NCI-H526 treated with DMSO at 0.1 percent for 48 hours (cell line): ENCODE results near the gene VKORC1L1.
"Not testable (repeated sequence)": the region's sequence is repeated elsewhere in the genome, so short reads cannot be mapped to it uniquely, and the experiment has no call there.

Experiments
- DNase-seq: peaks from one replicate; lab custom pipeline; 2025; lab: John Stamatoyannopoulos, UW

The VKORC1L1 gene

GRCh38 chr7:65885533-65885932 lies 12.7 kb downstream of the VKORC1L1 start:
- not testable (repeated sequence) for DNase-seq

- DNase-seq: not testable (repeated sequence)
Observed at GRCh38 chr7:65888434-65889156, 15.7 kb downstream of the VKORC1L1 start.

GRCh38 chr7:65889722-65890121 lies 16.8 kb downstream of the VKORC1L1 start:
- not testable (repeated sequence) for DNase-seq

GRCh38 chr7:65892161-65892560 lies 19.3 kb downstream of the VKORC1L1 start:
- no peak for DNase-seq

GRCh38 chr7:65892835-65893234 lies 20.0 kb downstream of the VKORC1L1 start:
- no peak for DNase-seq

- DNase-seq: no peak
Observed at GRCh38 chr7:65896279-65896870, 23.5 kb downstream of the VKORC1L1 start.

- not testable (repeated sequence) for DNase-seq
Observed at GRCh38 chr7:65897289-65897688, 24.4 kb downstream of the VKORC1L1 start.

- not testable (repeated sequence) for DNase-seq
Observed at GRCh38 chr7:65898677-65899447, 26.0 kb downstream of the VKORC1L1 start.

GRCh38 chr7:65902306-65902705 lies 29.4 kb downstream of the VKORC1L1 start:
- DNase-seq: no peak

- DNase-seq: no peak
Observed at GRCh38 chr7:65907501-65908198, 34.8 kb downstream of the VKORC1L1 start.

- DNase-seq: no peak
Observed at GRCh38 chr7:65910237-65910636, 37.4 kb downstream of the VKORC1L1 start.

- DNase-seq: no peak
Observed at GRCh38 chr7:65912237-65912636, 39.4 kb downstream of the VKORC1L1 start.

GRCh38 chr7:65915921-65916657 lies 43.2 kb downstream of the VKORC1L1 start:
- no peak for DNase-seq

- DNase-seq: no peak
Observed at GRCh38 chr7:65923316-65923715, 50.4 kb downstream of the VKORC1L1 start.

GRCh38 chr7:65924193-65924592 lies 51.3 kb downstream of the VKORC1L1 start:
- no peak for DNase-seq

GRCh38 chr7:65925040-65925439 lies 52.2 kb downstream of the VKORC1L1 start:
- no peak for DNase-seq

GRCh38 chr7:65926588-65926987 lies 53.7 kb downstream of the VKORC1L1 start:
- DNase-seq: no peak

- DNase-seq: no peak
Observed at GRCh38 chr7:65927489-65928448, 54.9 kb downstream of the VKORC1L1 start.

GRCh38 chr7:65931685-65932084 lies 58.8 kb downstream of the VKORC1L1 start:
- no peak for DNase-seq

- DNase-seq: no peak
Observed at GRCh38 chr7:65937296-65937695, 64.4 kb downstream of the VKORC1L1 start.
